Activated naive CD4-positive, alpha-beta T cell treated with anti-CD3 and anti-CD28 coated beads for 36 hours (primary cell): ENCODE data around the gene LINS1. TPM values are rescaled to one million over a fixed set of nuclear protein-coding genes. Genes with fewer than 3 reads are reported as not detected.

Source experiments
- CTCF ChIA-PET: fragments of 350-600 bp; sonication (Branson Sonifier 250); formaldehyde crosslinking; loops from one replicate; lab custom pipeline; 2021; ENCODE audit warnings: antibody characterized with exemption; lab: Charles Lee
- DNase-seq: peaks from one replicate; pipeline ENCODE4 v3.0.0-alpha.2; 2020
- H3K27ac Mint-ChIP-seq: one replicate; pipeline ENCODE4 v1.8.0; 2021; ENCODE audit warnings: mild to moderate bottlenecking, mixed read lengths
- H3K27me3 Mint-ChIP-seq: one replicate; pipeline ENCODE4 v1.8.0; 2021; ENCODE audit warnings: low read depth, mixed read lengths
- H3K36me3 Mint-ChIP-seq: one replicate; pipeline ENCODE4 v1.8.0; 2021; ENCODE audit warnings: low read depth, mixed read lengths
- H3K4me1 Mint-ChIP-seq: one replicate; pipeline ENCODE4 v1.8.0; 2021; ENCODE audit warnings: low read depth, mixed read lengths
- H3K4me3 Mint-ChIP-seq: one replicate; pipeline ENCODE4 v1.8.0; 2021; ENCODE audit warnings: mild to moderate bottlenecking, moderate library complexity, mixed read lengths
- H3K9me3 Mint-ChIP-seq: one replicate; pipeline ENCODE4 v1.8.0; 2021; ENCODE audit warnings: mixed read lengths
- intact Hi-C: fragments of 100-400 bp; cut with micrococcal nuclease; formaldehyde crosslinking; loops from one replicate; pipeline ENCODE4 v1.15.1; 2023
- total RNA-seq, 2 experiments: library from RNA; stranded (reverse); gene quantifications; one replicate each; pipeline ENCODE4 v1.2.3, GENCODE V29; 2021

Gene LINS1
- total RNA-seq, 2 experiments from 2014 or later, result 36.8 to 37.1 TPM

DNA sequence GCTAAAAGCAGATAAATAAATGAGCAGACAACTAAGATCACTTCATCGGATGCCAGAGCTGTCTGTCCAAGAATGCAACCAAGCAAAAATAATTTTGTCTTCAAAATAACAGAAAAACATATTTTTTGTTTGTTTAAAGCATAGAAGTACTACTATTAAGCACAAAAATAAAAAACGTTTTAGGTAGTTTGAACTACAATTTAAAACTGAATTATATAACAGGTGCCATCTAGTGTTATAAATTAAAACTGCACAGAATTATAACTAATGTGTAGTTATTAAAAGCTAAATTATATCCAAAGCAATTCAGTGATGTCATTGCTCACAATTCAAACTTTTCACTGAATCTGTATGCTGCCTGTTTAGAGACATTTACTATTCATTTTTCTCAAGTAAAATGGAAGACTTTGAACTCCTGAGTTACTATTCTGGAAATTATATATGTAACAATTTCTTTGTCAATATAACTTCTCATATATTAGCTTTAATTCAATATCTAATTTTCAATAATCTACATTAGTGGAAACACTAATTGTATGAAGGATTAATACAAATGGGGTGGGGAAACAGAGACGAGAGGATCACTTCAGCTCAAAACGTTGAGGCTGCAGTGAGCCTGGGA lies 29.5 kb downstream of the LINS1 start:
- intact Hi-C loops, result loop anchor here (1.0 kb wide), 2 partner anchors 222 to 230 kb away; no protein-coding TSS in a partner anchor
- DNase-seq, result no peak
- Mint-ChIP-seq H3K27me3 (no peaks in the 10 kb centered on the region), H3K9me3 (no peaks in the 10 kb centered on the region), H3K36me3 (peaks cover 57% of the 10 kb centered on the region), H3K4me3 (no peak overlapping the region), H3K4me1 (peaks cover 57% of the 10 kb centered on the region), H3K27ac (peak overlapping the region; percentile 84)
- CTCF ChIA-PET, result interaction anchor here (0.6 to 2.9 kb wide), 16 partner anchors 8 to 239 kb away, joined by 3 to 46 read pairs (median 4); partner anchors contain the start of genes ASB7 and LINS1

DNA sequence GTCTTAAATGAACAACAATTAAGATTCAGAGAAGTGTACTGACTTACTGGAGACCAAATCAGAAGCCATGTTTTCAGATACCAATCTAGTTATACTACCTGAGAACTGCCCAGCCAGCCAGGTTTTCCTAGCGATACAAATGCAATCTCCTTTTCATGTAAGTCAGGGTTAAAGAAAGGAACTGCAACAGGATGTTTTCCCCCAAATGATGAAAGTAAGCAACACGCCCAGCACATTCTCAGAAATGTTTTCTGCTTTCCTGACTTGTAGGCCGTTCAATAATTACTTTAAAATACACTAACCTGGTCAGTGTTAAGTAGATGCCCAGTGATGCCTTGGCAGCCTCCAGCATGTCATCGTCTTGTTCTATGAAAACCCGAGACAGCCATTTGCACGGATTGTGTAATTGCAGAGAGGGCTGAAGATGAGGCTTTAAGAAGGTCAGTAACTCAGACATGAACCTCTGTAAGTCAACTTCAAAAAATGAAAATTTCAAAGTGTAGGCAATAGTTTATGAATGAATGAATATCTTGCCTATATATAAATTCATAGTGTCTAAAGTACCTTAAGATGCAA lies 30.3 kb downstream of the LINS1 start:
- Mint-ChIP-seq H3K36me3 (peaks cover 50% of the 10 kb centered on the region), H3K4me3 (no peak overlapping the region), H3K4me1 (peaks cover 52% of the 10 kb centered on the region), H3K27me3 (no peaks in the 10 kb centered on the region), H3K9me3 (no peaks in the 10 kb centered on the region), H3K27ac (peak overlapping the region; percentile 84)
- intact Hi-C loops, result loop anchor here (1.0 kb wide), 2 partner anchors 221 to 229 kb away; no protein-coding TSS in a partner anchor
- no peak for DNase-seq
- CTCF ChIA-PET, result interaction anchor here (0.6 to 2.9 kb wide), 13 partner anchors 17 to 229 kb away, joined by 3 to 46 read pairs (median 3); partner anchors contain the start of genes ASB7 and LINS1

DNA sequence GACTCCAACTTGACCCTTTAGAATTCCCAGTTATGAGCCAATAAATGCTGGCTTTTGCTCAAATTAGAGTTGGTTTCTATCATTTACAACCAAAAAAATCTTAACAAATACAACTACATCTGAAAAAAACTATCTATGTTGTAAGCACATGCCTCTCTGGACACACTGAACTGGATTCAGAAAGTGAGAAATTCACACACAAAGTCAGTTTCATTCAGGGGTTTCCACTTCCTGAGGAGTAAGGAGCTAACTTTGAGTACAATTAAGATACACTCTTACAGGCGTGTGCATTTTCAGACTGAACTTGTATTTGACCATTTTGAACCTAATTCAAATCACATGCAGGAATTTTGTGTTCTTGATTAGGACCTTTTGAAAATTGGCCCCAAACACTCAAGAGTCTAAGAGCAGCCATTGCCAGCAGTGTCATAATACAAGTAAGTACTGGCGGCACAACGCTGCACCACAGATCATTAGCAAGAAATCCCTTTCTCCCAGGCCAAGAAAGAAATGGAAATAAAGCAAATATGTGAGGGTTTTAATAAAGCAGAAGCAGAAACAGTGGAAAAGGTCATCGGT lies 31.2 kb downstream of the LINS1 start:
- Mint-ChIP-seq H3K36me3 (peaks cover 45% of the 10 kb centered on the region), H3K27ac (peak overlapping the region; percentile 84), H3K4me3 (no peak overlapping the region), H3K27me3 (no peaks in the 10 kb centered on the region), H3K4me1 (peaks cover 44% of the 10 kb centered on the region), H3K9me3 (no peaks in the 10 kb centered on the region)
- intact Hi-C loops, result no loop called here
- no peak for DNase-seq
- CTCF ChIA-PET, result interaction anchor here (0.6 to 1.4 kb wide), 5 partner anchors 18 to 221 kb away, joined by 3 to 10 read pairs (median 3); no protein-coding TSS in a partner anchor

DNA sequence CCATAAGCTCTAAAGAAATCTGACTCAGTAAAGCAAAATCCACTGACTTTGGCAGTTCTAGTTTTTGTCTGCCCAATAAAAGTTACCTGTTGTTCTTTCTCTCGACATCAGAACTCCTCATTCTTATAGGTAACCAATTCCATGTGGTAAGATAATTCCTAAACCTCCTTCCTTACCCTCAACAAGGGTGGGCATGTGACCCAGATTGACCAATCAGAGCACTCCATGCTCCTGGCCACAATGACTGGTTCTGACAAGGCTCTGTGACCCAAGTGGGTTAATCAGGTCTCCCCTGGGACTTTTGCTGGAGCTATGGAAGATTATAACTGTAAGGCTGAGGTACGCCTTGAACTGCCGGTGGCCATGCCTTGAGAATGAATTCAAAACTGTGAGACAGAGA lies 31.7 kb downstream of the LINS1 start:
- H3K27me3 Mint-ChIP-seq, result no peaks in the 10 kb centered on the region
- intact Hi-C loops, result no loop called here
- H3K36me3 Mint-ChIP-seq, result peaks cover 43% of the 10 kb centered on the region
- H3K4me3 Mint-ChIP-seq, result no peak overlapping the region
- no peak for DNase-seq
- H3K4me1 Mint-ChIP-seq, result peaks cover 38% of the 10 kb centered on the region
- peak overlapping the region; percentile 84 for H3K27ac Mint-ChIP-seq
- H3K9me3 Mint-ChIP-seq, result no peaks in the 10 kb centered on the region
- CTCF ChIA-PET, result interaction anchor here (1.0 to 1.4 kb wide), 5 partner anchors 19 to 220 kb away, joined by 3 to 10 read pairs (median 3); no protein-coding TSS in a partner anchor

DNA sequence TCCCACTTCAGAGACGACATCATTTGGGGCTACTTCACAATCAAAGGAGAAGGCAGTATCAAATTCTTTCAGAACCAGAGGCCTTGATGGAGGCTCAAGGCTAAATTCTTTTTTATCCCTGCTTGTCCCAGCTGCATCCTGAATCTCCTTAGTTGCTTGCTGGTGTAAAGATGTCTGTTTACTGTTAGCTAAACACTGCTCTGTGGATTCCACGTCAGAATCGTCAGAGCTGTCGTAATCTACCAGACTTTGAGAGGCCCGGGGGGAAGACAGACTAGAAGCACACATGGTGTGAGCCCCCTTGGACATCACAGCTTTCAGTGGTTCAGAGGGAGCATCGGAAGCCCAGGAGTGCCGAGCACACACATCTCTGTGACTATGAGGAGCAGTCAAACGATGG lies 32.6 kb downstream of the LINS1 start:
- DNase-seq, result no peak
- H3K9me3 Mint-ChIP-seq, result no peaks in the 10 kb centered on the region
- peaks cover 45% of the 10 kb centered on the region for H3K36me3 Mint-ChIP-seq
- CTCF ChIA-PET, result interaction anchor here (1.0 to 1.4 kb wide), 4 partner anchors 23 to 219 kb away, joined by 3 to 10 read pairs (median 4); no protein-coding TSS in a partner anchor
- H3K4me3 Mint-ChIP-seq, result no peak overlapping the region
- H3K27me3 Mint-ChIP-seq, result no peaks in the 10 kb centered on the region
- intact Hi-C loops, result no loop called here
- H3K4me1 Mint-ChIP-seq, result peaks cover 36% of the 10 kb centered on the region
- H3K27ac Mint-ChIP-seq, result peak overlapping the region; percentile 32

DNA sequence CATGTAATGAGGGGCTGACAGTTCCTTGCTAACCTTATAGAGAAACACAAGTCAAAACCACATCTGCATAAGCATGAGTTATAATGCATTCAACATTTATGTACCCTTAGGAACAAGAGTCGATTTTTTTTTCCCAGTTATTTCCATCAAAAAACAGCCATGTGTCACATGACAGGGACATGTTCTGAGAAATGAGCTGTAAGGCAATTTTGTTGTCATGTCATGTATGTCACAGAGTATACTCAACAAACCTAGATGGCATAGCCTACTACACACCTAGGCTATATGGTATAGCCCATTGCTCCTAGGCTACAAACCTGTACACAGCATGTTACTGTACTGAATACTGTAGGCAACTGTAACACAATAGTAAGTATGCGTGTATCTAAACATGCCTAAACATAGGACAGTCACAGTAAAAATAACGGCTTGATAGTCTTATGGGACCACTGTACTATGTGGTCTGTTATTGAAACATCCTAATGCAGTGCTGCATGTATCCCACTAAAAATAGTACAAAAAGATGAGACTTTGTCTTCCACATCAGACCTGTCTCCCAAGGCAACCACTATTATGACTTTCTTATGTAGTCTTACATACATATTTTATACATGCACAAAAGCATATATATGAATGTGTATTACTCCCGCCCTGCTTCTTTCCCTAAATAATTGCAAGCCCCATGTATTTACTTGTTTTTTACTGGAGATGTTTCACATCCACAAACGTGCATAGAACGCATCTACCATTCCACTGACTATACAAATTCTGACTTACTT lies 34.9 kb downstream of the LINS1 start:
- Mint-ChIP-seq H3K36me3 (peaks cover 48% of the 10 kb centered on the region), H3K4me1 (peaks cover 25% of the 10 kb centered on the region), H3K9me3 (no peaks in the 10 kb centered on the region), H3K4me3 (no peak overlapping the region), H3K27me3 (no peaks in the 10 kb centered on the region), H3K27ac (no peak overlapping the region)
- CTCF ChIA-PET, result interaction anchor here (2.2 kb wide), 1 partner anchor 217 kb away, joined by 8 read pairs; no protein-coding TSS in a partner anchor
- intact Hi-C loops, result no loop called here
- DNase-seq, result no peak

DNA sequence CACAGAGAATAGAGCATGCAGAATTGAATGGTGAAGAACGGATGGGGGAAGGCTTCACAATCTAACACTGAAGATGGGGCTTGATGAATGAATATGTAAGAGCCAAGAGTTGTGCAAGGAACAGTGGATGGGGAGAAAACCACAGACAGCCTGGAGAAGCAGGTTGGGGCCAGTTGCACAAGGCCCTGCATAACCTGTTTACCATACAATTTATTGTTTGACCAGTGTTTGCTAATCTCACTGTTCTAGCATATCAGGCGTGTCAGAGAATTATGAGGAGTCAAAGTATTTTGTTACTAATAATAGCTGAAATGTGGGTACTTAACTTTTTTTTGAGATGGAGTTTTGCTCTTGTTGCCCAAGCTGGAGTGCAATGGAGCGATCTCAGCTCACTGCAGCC lies 36.4 kb downstream of the LINS1 start:
- Mint-ChIP-seq H3K27me3 (no peaks in the 10 kb centered on the region), H3K36me3 (peaks cover 37% of the 10 kb centered on the region), H3K4me3 (no peak overlapping the region), H3K9me3 (no peaks in the 10 kb centered on the region), H3K4me1 (peaks cover 11% of the 10 kb centered on the region), H3K27ac (no peak overlapping the region)
- DNase-seq, result no peak
- CTCF ChIA-PET, result interaction anchor here (0.8 to 2.3 kb wide), 3 partner anchors 8 to 442 kb away, joined by 3 to 8 read pairs (median 8); no protein-coding TSS in a partner anchor
- intact Hi-C loops, result no loop called here

DNA sequence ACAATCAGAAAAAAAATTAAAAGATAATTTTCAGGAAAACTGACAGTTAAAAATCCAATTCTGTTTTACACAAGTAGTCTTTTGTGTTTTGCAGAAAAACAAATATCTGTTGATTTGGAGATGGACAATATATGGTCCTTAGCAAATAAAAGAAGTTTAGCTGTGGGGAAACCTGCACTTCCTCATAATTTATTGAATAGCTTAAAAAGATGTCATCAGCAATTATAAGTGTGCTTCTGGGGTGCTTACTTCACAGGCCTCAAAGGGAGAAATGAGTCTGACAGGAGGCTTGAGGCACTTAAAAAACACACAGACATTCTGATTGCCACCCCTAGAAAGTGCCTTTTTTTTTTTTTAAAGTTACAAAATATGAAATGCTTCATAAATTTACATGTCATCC lies 41.7 kb downstream of the LINS1 start:
- peaks cover 2% of the 10 kb centered on the region for H3K9me3 Mint-ChIP-seq
- H3K36me3 Mint-ChIP-seq, result peaks cover 34% of the 10 kb centered on the region
- H3K4me1 Mint-ChIP-seq, result peaks cover 3% of the 10 kb centered on the region
- DNase-seq, result no peak
- CTCF ChIA-PET, result no interaction called here
- H3K4me3 Mint-ChIP-seq, result no peak overlapping the region
- no peak overlapping the region for H3K27ac Mint-ChIP-seq
- H3K27me3 Mint-ChIP-seq, result no peaks in the 10 kb centered on the region
- intact Hi-C loops, result no loop called here

DNA sequence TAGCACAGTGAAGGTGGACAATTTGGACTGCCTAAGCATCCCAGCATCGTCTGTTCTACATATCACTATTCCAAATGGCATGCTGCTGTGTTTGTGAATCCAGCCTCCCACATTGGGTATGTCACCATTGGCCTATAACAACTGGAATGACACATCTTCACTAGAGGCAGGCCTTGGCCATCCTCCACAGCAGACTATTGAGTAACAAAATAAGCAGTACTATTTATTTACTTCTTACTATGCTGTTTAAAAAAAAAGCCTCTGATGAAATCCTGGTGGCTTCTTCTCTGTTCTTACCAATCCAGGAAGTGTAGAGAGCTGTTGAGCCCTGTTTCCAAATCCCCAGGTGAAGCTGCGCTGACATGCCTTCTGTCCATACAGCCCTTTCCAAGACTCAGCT lies 42.7 kb downstream of the LINS1 start:
- Mint-ChIP-seq H3K4me3 (no peak overlapping the region), H3K4me1 (peaks cover 3% of the 10 kb centered on the region), H3K27me3 (no peaks in the 10 kb centered on the region), H3K9me3 (peaks cover 2% of the 10 kb centered on the region), H3K27ac (no peak overlapping the region), H3K36me3 (peaks cover 33% of the 10 kb centered on the region)
- CTCF ChIA-PET, result no interaction called here
- DNase-seq, result no peak
- intact Hi-C loops, result no loop called here

DNA sequence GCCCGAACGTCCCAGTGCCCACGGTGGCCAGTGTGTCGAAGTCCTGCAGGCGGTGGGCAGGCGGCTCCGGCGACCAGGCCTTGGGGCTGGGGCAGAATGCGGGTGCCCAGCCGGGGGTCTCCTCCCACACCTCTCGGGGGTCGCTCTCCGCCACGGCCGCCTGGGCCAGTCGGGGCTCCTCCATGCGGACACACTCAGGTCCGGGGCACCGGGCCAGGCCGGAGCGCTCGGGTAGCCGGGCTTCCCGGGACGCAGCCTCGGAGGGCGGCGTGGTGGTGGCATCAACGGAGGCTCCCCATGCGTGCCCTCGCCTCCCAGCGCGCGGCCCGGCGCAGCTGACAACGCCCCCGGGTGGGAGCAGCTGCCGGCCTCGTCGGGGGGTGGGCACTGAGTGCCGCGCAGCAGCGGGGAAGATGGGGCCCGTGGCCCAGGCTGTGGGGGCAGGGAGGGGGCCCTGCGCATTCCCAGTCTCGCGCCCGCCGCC lies 43.2 kb downstream of the LINS1 start:
- intact Hi-C loops, result no loop called here
- peaks cover 2% of the 10 kb centered on the region for H3K9me3 Mint-ChIP-seq
- H3K4me3 Mint-ChIP-seq, result no peak overlapping the region
- H3K4me1 Mint-ChIP-seq, result peaks cover 3% of the 10 kb centered on the region
- no peak for DNase-seq
- H3K27ac Mint-ChIP-seq, result no peak overlapping the region
- CTCF ChIA-PET, result no interaction called here
- peaks cover 33% of the 10 kb centered on the region for H3K36me3 Mint-ChIP-seq
- no peaks in the 10 kb centered on the region for H3K27me3 Mint-ChIP-seq

DNA sequence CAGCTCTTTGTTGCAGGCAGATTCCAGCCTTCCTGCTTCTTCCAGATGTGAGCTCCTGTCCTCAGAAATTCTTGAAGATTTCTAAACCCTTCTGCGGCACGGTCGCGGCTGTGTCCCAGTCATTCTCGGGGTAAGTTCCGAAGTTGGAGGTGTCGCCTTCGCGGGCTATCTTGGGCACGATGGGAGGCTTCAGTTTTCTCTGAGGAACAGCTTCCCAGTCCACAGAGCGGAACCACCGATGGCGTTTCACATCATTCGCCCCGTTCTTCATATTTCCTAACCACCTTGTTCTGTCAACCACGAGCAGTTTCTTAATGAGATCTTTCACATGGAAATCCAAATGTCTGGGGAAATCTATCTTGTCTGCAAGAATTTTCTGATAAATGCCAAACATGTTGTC lies 48.5 kb downstream of the LINS1 start:
- H3K36me3 Mint-ChIP-seq, result peaks cover 43% of the 10 kb centered on the region
- intact Hi-C loops, result no loop called here
- H3K4me3 Mint-ChIP-seq, result no peak overlapping the region
- H3K9me3 Mint-ChIP-seq, result no peaks in the 10 kb centered on the region
- no peak for DNase-seq
- no peak overlapping the region for H3K27ac Mint-ChIP-seq
- CTCF ChIA-PET, result no interaction called here
- no peaks in the 10 kb centered on the region for H3K27me3 Mint-ChIP-seq
- no peaks in the 10 kb centered on the region for H3K4me1 Mint-ChIP-seq

DNA sequence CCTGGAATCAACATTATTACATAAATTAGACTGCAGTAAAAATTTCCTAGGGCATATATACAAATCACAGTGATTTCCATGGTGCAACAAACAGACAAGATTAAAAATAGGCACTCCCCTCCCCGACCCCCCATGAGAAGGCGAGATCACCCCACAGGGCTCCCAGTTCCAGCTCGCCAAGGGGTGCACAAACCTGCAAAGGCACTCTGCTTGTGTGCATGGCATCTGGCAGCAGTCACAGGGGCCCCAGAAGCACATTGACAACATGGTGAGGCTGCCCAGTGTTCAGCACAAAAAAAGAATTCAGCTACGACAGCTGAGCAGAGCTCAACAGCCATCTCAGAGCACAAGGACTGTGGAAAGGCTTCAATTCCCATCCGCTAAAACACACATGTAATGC lies 54.0 kb downstream of the LINS1 start:
- intact Hi-C loops, result no loop called here
- H3K4me3 Mint-ChIP-seq, result no peak overlapping the region
- no peaks in the 10 kb centered on the region for H3K27me3 Mint-ChIP-seq
- peaks cover 17% of the 10 kb centered on the region for H3K36me3 Mint-ChIP-seq
- no peak overlapping the region for H3K27ac Mint-ChIP-seq
- no peak for DNase-seq
- CTCF ChIA-PET, result interaction anchor here (1.6 kb wide), 1 partner anchor 198 kb away, joined by 5 read pairs; no protein-coding TSS in a partner anchor
- H3K9me3 Mint-ChIP-seq, result no peaks in the 10 kb centered on the region
- H3K4me1 Mint-ChIP-seq, result peaks cover 11% of the 10 kb centered on the region
